ENCODE results near the gene PCIF1.
A peak's percentile ranks its signal among the peaks of the same experiment; 100 is the strongest.

PCIF1 gene

GRCh38 chr20:45934046-45934585 is 367 bp upstream of the PCIF1 start:
- no peak for DNase-seq (ENCODE audit: low spot score)
- H3K4me3 ChIP-seq (ENCODE audit: low read length in 2 of 2), result peak overlapping the region; percentile 66 to 99

GRCh38 chr20:45935416-45936046 is 1.0 kb downstream of the PCIF1 start:
- Histone ChIP-seq H3K36me3 (replicated peaks in 1 of 2; ENCODE audit: control insufficient read depth in 2 of 2, insufficient read depth in 2 of 2, low read length in 2 of 2) (peaks cover 30 to 52% of the 10 kb centered on the region in 2 donors), H3K4ac (ENCODE audit: low read length) (no peak overlapping the region), H4K8ac (ENCODE audit: low read depth, low read length) (no peak overlapping the region), H3K14ac (ENCODE audit: low read length) (no peak overlapping the region), H2AFZ (ENCODE audit: low read length) (peak overlapping the region; percentile 75), H2BK15ac (ENCODE audit: low read length) (no peak overlapping the region), H3K27me3 (ENCODE audit: control insufficient read depth in 3 of 3, insufficient read depth in 3 of 3, low read depth in 1 of 3, low read length in 3 of 3) (no peaks in the 10 kb centered on the region), H4K91ac (ENCODE audit: low read depth, low read length, poor library complexity) (no peak overlapping the region), H3K4me3 (ENCODE audit: low read length in 2 of 2) (peak overlapping the region; percentile 66 to 83), H2AK5ac (ENCODE audit: low read depth, low read length) (no peak overlapping the region), H2BK5ac (ENCODE audit: low read length) (no peak overlapping the region), H3K79me1 (ENCODE audit: low read depth, low read length) (peaks cover 8% of the 10 kb centered on the region), H2BK12ac (ENCODE audit: low read length) (no peak overlapping the region), H2BK120ac (ENCODE audit: low read depth, low read length) (no peak overlapping the region), H3K9me3 (replicated peaks in 1 of 2; ENCODE audit: control insufficient read depth in 2 of 2, insufficient read depth in 1 of 2, low read depth in 1 of 2, low read length in 2 of 2) (no peaks in the 10 kb centered on the region), H3K4me1 (ENCODE audit: control insufficient read depth in 2 of 2, insufficient read depth in 1 of 2, low read depth in 1 of 2, low read length in 2 of 2) (peaks cover 8 to 18% of the 10 kb centered on the region in 2 donors), H3K23ac (ENCODE audit: low read depth, low read length, poor library complexity) (no peak overlapping the region), H3K18ac (ENCODE audit: low read length) (no peak overlapping the region), H3K9ac (ENCODE audit: low read depth, low read length, poor library complexity) (no peak overlapping the region), H3K27ac (replicated peaks; ENCODE audit: low read length) (peak overlapping the region; percentile 59), H3K4me2 (ENCODE audit: insufficient read depth, low read length, poor library complexity, severe bottlenecking) (peak overlapping the region; percentile 59)
- no peak for DNase-seq (ENCODE audit: low spot score)
- WGBS, 2 donors (ENCODE audit: extremely low coverage in 2 of 2, insufficient read length in 2 of 2, insufficient replicate concordance in 1 of 2), result no CpG with 5 or more reads among the region's 21 CpGs

More at GRCh38 chr20:45934046-45934585, 367 bp upstream of the PCIF1 start:
- H2AK5ac ChIP-seq (ENCODE audit: low read depth, low read length), result peak overlapping the region; percentile 100
- H2BK15ac ChIP-seq (ENCODE audit: low read length), result no peak overlapping the region
- peak overlapping the region; percentile 97 for H3K14ac ChIP-seq (ENCODE audit: low read length)
- peak overlapping the region; percentile 99 for H3K9ac ChIP-seq (ENCODE audit: low read depth, low read length, poor library complexity)
- H3K27ac ChIP-seq (replicated peaks; ENCODE audit: low read length), result peak overlapping the region; percentile 100
- no CpG with 5 or more reads among the region's 34 CpGs for WGBS, 2 donors (ENCODE audit: extremely low coverage in 2 of 2, insufficient read length in 2 of 2, insufficient replicate concordance in 1 of 2)
- H3K23ac ChIP-seq (ENCODE audit: low read depth, low read length, poor library complexity), result peak overlapping the region; percentile 95
- H3K79me1 ChIP-seq (ENCODE audit: low read depth, low read length), result peaks cover 8% of the 10 kb centered on the region
- H4K91ac ChIP-seq (ENCODE audit: low read depth, low read length, poor library complexity), result peak overlapping the region; percentile 96
- H2AFZ ChIP-seq (ENCODE audit: low read length), result peak overlapping the region; percentile 79
- no peak overlapping the region for H2BK12ac ChIP-seq (ENCODE audit: low read length)
- H3K4me2 ChIP-seq (ENCODE audit: insufficient read depth, low read length, poor library complexity, severe bottlenecking), result peak overlapping the region; percentile 89
- H4K8ac ChIP-seq (ENCODE audit: low read depth, low read length), result peak overlapping the region; percentile 20
- peaks cover 17 to 38% of the 10 kb centered on the region in 2 donors for H3K36me3 ChIP-seq (replicated peaks in 1 of 2; ENCODE audit: control insufficient read depth in 2 of 2, insufficient read depth in 2 of 2, low read length in 2 of 2)
- peaks cover 8 to 18% of the 10 kb centered on the region in 2 donors for H3K4me1 ChIP-seq (ENCODE audit: control insufficient read depth in 2 of 2, insufficient read depth in 1 of 2, low read depth in 1 of 2, low read length in 2 of 2)
- no peaks in the 10 kb centered on the region for H3K27me3 ChIP-seq (ENCODE audit: control insufficient read depth in 3 of 3, insufficient read depth in 3 of 3, low read depth in 1 of 3, low read length in 3 of 3)
- peak overlapping the region; percentile 100 for H3K18ac ChIP-seq (ENCODE audit: low read length)
- H3K9me3 ChIP-seq (replicated peaks in 1 of 2; ENCODE audit: control insufficient read depth in 2 of 2, insufficient read depth in 1 of 2, low read depth in 1 of 2, low read length in 2 of 2), result no peaks in the 10 kb centered on the region
- peak overlapping the region; percentile 97 for H3K4ac ChIP-seq (ENCODE audit: low read length)
- H2BK120ac ChIP-seq (ENCODE audit: low read depth, low read length), result no peak overlapping the region
- peak overlapping the region; percentile 98 for H2BK5ac ChIP-seq (ENCODE audit: low read length)

DNA sequence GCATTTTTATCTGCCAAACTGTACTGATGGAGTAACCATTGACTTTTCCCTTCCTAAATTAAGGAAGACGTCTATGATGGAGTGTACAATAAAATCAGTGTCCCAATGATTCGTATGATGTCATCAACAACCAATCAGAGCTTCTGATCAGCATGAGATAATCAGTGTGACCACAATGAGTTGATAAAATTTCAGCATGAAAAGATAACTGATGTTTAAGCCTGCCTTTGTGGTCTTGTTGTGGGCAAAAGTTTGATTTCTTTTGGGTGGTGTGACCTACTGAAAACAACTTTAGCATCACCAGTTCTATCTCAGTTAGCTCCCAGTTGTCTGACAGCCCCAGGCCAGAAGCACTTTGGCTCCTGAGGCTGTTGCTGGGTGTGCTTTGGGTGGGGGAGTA is 3.3 kb downstream of the PCIF1 start:
- Histone ChIP-seq H3K14ac (ENCODE audit: low read length) (no peak overlapping the region), H2AK5ac (ENCODE audit: low read depth, low read length) (no peak overlapping the region), H3K9ac (ENCODE audit: low read depth, low read length, poor library complexity) (no peak overlapping the region), H3K36me3 (replicated peaks in 1 of 2; ENCODE audit: control insufficient read depth in 2 of 2, insufficient read depth in 2 of 2, low read length in 2 of 2) (peaks cover 38 to 64% of the 10 kb centered on the region in 2 donors), H2BK15ac (ENCODE audit: low read length) (no peak overlapping the region), H3K79me1 (ENCODE audit: low read depth, low read length) (peaks cover 8% of the 10 kb centered on the region), H3K23ac (ENCODE audit: low read depth, low read length, poor library complexity) (no peak overlapping the region), H2AFZ (ENCODE audit: low read length) (no peak overlapping the region), H3K4me2 (ENCODE audit: insufficient read depth, low read length, poor library complexity, severe bottlenecking) (no peak overlapping the region), H2BK120ac (ENCODE audit: low read depth, low read length) (no peak overlapping the region), H3K9me3 (replicated peaks in 1 of 2; ENCODE audit: control insufficient read depth in 2 of 2, insufficient read depth in 1 of 2, low read depth in 1 of 2, low read length in 2 of 2) (no peaks in the 10 kb centered on the region), H3K18ac (ENCODE audit: low read length) (no peak overlapping the region), H3K27ac (replicated peaks; ENCODE audit: low read length) (no peak overlapping the region), H2BK12ac (ENCODE audit: low read length) (no peak overlapping the region), H3K4ac (ENCODE audit: low read length) (no peak overlapping the region), H4K91ac (ENCODE audit: low read depth, low read length, poor library complexity) (no peak overlapping the region), H3K4me1 (ENCODE audit: control insufficient read depth in 2 of 2, insufficient read depth in 1 of 2, low read depth in 1 of 2, low read length in 2 of 2) (peaks cover 8 to 18% of the 10 kb centered on the region in 2 donors), H2BK5ac (ENCODE audit: low read length) (no peak overlapping the region), H3K27me3 (ENCODE audit: control insufficient read depth in 3 of 3, insufficient read depth in 3 of 3, low read depth in 1 of 3, low read length in 3 of 3) (no peaks in the 10 kb centered on the region), H4K8ac (ENCODE audit: low read depth, low read length) (no peak overlapping the region), H3K4me3 (ENCODE audit: low read length in 2 of 2) (no peak overlapping the region)
- no peak for DNase-seq (ENCODE audit: low spot score)
- WGBS, 2 donors (ENCODE audit: extremely low coverage in 2 of 2, insufficient read length in 2 of 2, insufficient replicate concordance in 1 of 2), result no CpG with 5 or more reads among the region's 2 CpGs

- DNase-seq (ENCODE audit: low spot score), result no peak
- Histone ChIP-seq H3K4me2 (ENCODE audit: insufficient read depth, low read length, poor library complexity, severe bottlenecking) (no peak overlapping the region), H2BK12ac (ENCODE audit: low read length) (no peak overlapping the region), H3K36me3 (replicated peaks in 1 of 2; ENCODE audit: control insufficient read depth in 2 of 2, insufficient read depth in 2 of 2, low read length in 2 of 2) (peaks cover 49 to 68% of the 10 kb centered on the region in 2 donors), H2BK15ac (ENCODE audit: low read length) (no peak overlapping the region), H3K18ac (ENCODE audit: low read length) (peak overlapping the region; percentile 41), H3K27ac (replicated peaks; ENCODE audit: low read length) (no peak overlapping the region), H3K4me1 (ENCODE audit: control insufficient read depth in 2 of 2, insufficient read depth in 1 of 2, low read depth in 1 of 2, low read length in 2 of 2) (peaks cover 4 to 10% of the 10 kb centered on the region in 2 donors), H3K4ac (ENCODE audit: low read length) (no peak overlapping the region), H2AFZ (ENCODE audit: low read length) (no peak overlapping the region), H2BK5ac (ENCODE audit: low read length) (no peak overlapping the region), H3K27me3 (ENCODE audit: control insufficient read depth in 3 of 3, insufficient read depth in 3 of 3, low read depth in 1 of 3, low read length in 3 of 3) (no peaks in the 10 kb centered on the region), H2BK120ac (ENCODE audit: low read depth, low read length) (no peak overlapping the region), H3K79me1 (ENCODE audit: low read depth, low read length) (peaks cover 3% of the 10 kb centered on the region), H3K14ac (ENCODE audit: low read length) (no peak overlapping the region), H3K9ac (ENCODE audit: low read depth, low read length, poor library complexity) (no peak overlapping the region), H4K91ac (ENCODE audit: low read depth, low read length, poor library complexity) (no peak overlapping the region), H3K9me3 (replicated peaks in 1 of 2; ENCODE audit: control insufficient read depth in 2 of 2, insufficient read depth in 1 of 2, low read depth in 1 of 2, low read length in 2 of 2) (no peaks in the 10 kb centered on the region), H3K4me3 (ENCODE audit: low read length in 2 of 2) (no peak overlapping the region), H2AK5ac (ENCODE audit: low read depth, low read length) (no peak overlapping the region), H4K8ac (ENCODE audit: low read depth, low read length) (no peak overlapping the region), H3K23ac (ENCODE audit: low read depth, low read length, poor library complexity) (no peak overlapping the region)
- WGBS, 2 donors (ENCODE audit: extremely low coverage in 2 of 2, insufficient read length in 2 of 2, insufficient replicate concordance in 1 of 2), result no CpG with 5 or more reads among the region's 13 CpGs
Measured at GRCh38 chr20:45938727-45939438, 4.4 kb downstream of the PCIF1 start.

Data from neuronal stem cell (in vitro differentiated cells).